HCT116 (cell line): Measurements from ENCODE around the gene OR6S1. TPM values are rescaled to one million over a fixed set of nuclear protein-coding genes. Genes with fewer than 3 reads are reported as not detected.

Experiments
- ATAC-seq: fragments of 200-7000 bp; cut with Tn5 transposase; 2 replicates; pipeline ENCODE4 v1.9.1; 2020; ENCODE audit warnings: mild to moderate bottlenecking, moderate library complexity
- BruUV-seq: library from RNA; stranded (reverse); fragments of 400-500 nt; replicated peaks from 2 replicates; lab custom pipeline; 2021; lab: Mats Ljungman, UMichigan
- CTCF ChIA-PET: fragments of 300-600 bp; sonication (Branson Sonifier 250); formaldehyde crosslinking; loops from one replicate; lab custom pipeline; 2021; ENCODE audit warnings: antibody characterized with exemption; lab: Charles Lee
- POLR2A ChIA-PET: fragments of 300-600, 350-600 bp; sonication (Branson Sonifier 250); formaldehyde crosslinking; loops from one replicate; lab custom pipeline; 2021; ENCODE audit warnings: antibody characterized with exemption; lab: Charles Lee
- RAD21 ChIA-PET, 2 experiments: fragments of 300-600 bp; sonication (Branson Sonifier 250); formaldehyde crosslinking; loops; one replicate each; lab custom pipeline; 2023; ENCODE audit warnings: low total read pairs in 2 of 2; ENCODE audit not compliant: uncharacterized antibody in 2 of 2, unreplicated experiment in 2 of 2, low non-redundant PET in 1 of 2; lab: Charles Lee
- DNase-seq: peaks from one replicate; pipeline ENCODE4 v3.0.0-alpha.2; 2010; ENCODE audit warnings: low read depth, low spot score
- H2AFZ ChIP-seq: fragments of 200-600 bp; shearing (Covaris generic), sonication (generic); 2 replicates; pipeline ENCODE4 v1.6.1; 2017; ENCODE audit warnings: low read depth, mixed run types, mixed read lengths, antibody characterized with exemption, low read length; ENCODE audit not compliant: poor library complexity, severe bottlenecking
- H3K27ac ChIP-seq: 2 replicates; pipeline ENCODE4 v1.5.1; 2012; ENCODE audit warnings: low read depth, low read length
- H3K27me3 ChIP-seq: fragments of 200-600 bp; sonication (generic); 2 replicates; pipeline ENCODE4 v1.6.1; 2016; ENCODE audit warnings: mixed run types, low read length, mixed read lengths; ENCODE audit not compliant: insufficient read depth
- H3K36me3 ChIP-seq, 2 experiments: fragments of 200-500 bp in 1 of 2; fragments of 200-600 bp in 1 of 2; sonication (Bioruptor generic) in 1 of 2; sonication (generic) in 1 of 2; 2 replicates each; pipeline versions ENCODE4 v1.5.1 to v1.6.1; 2014 to 2016; ENCODE audit warnings: low read length in 2 of 2, inconsistent platforms in 1 of 2, mixed read lengths in 1 of 2, mixed run types in 1 of 2; ENCODE audit not compliant: insufficient read depth in 2 of 2, control insufficient read depth in 1 of 2
- H3K4me1 ChIP-seq, 2 experiments: fragments of 200-600 bp in 1 of 2; sonication (generic) in 1 of 2; 2 replicates each; pipeline versions ENCODE4 v1.5.1 to v1.6.1; 2012 to 2017; ENCODE audit warnings: low read length in 2 of 2, inconsistent platforms in 1 of 2, mild to moderate bottlenecking in 1 of 2, mixed read lengths in 1 of 2, mixed run types in 1 of 2, moderate library complexity in 1 of 2; ENCODE audit not compliant: insufficient read depth in 2 of 2, control insufficient read depth in 1 of 2
- H3K4me2 ChIP-seq: fragments of 200-600 bp; sonication (generic); 2 replicates; pipeline ENCODE4 v1.6.1; 2017; ENCODE audit warnings: mixed run types, low read length, mixed read lengths
- H3K4me3 ChIP-seq, 2 experiments: fragments of 200-600 bp in 1 of 2; sonication (generic) in 1 of 2; replicated peaks in 1 of 2; 2 replicates each; pipeline ENCODE4 v1.5.1; 2011 to 2016; ENCODE audit warnings: low read length in 2 of 2, control low read depth in 1 of 2, low read depth in 1 of 2, mild to moderate bottlenecking in 1 of 2, mixed read lengths in 1 of 2, mixed run types in 1 of 2
- H3K79me2 ChIP-seq: fragments of 200-600 bp; sonication (generic); 2 replicates; pipeline ENCODE4 v1.6.1; 2017; ENCODE audit warnings: mild to moderate bottlenecking, mixed run types, low read length, moderate library complexity, mixed read lengths; ENCODE audit not compliant: insufficient read depth
- H3K9ac ChIP-seq: fragments of 200-600 bp; sonication (generic); 2 replicates; pipeline ENCODE4 v1.6.1; 2016; ENCODE audit warnings: low read length, mixed read lengths
- H3K9me2 ChIP-seq: fragments of 200-600 bp; sonication (generic), shearing (Covaris generic); 2 replicates; pipeline ENCODE4 v1.6.1; 2017; ENCODE audit warnings: mixed run types, mild to moderate bottlenecking, moderate library complexity; ENCODE audit not compliant: insufficient read depth
- H3K9me3 ChIP-seq, 2 experiments: fragments of 200-500 bp in 1 of 2; fragments of 200-600 bp in 1 of 2; sonication (Bioruptor generic) in 1 of 2; sonication (generic) in 1 of 2; 2 replicates each; pipeline ENCODE4 v1.6.1; 2014 to 2017; ENCODE audit warnings: low read length in 2 of 2, mixed read lengths in 2 of 2, inconsistent platforms in 1 of 2, low read depth in 1 of 2, mild to moderate bottlenecking in 1 of 2, mixed run types in 1 of 2, moderate library complexity in 1 of 2; ENCODE audit not compliant: control insufficient read depth in 1 of 2, insufficient read depth in 1 of 2
- H4K20me1 ChIP-seq: fragments of 200-600 bp; sonication (generic), shearing (Covaris generic); 2 replicates; pipeline ENCODE4 v1.6.1; 2017; ENCODE audit warnings: mixed run types, mild to moderate bottlenecking, moderate library complexity; ENCODE audit not compliant: insufficient read depth
- CBX3 ChIP-seq: IDR thresholded peaks from 2 replicates; pipeline ENCODE4 v1.6.1; 2012; ENCODE audit warnings: low read depth
- CEBPB ChIP-seq: IDR thresholded peaks from 2 replicates; pipeline ENCODE4 v1.6.1; 2012; ENCODE audit warnings: low read depth
- CTCF ChIP-seq, 3 experiments: fragments of 200-600 bp in 1 of 3; sonication (generic) in 1 of 3; IDR thresholded peaks in 2 of 3; conservative IDR thresholded peaks in 1 of 3; 2 replicates each; pipeline ENCODE4 v1.5.1; 2012 to 2017; ENCODE audit warnings: low read depth in 2 of 3, low read length in 2 of 3, antibody characterized with exemption in 1 of 3, borderline replicate concordance in 1 of 3, control low read depth in 1 of 3, mild to moderate bottlenecking in 1 of 3, mixed read lengths in 1 of 3, mixed run types in 1 of 3, moderate library complexity in 1 of 3; ENCODE audit not compliant: insufficient read depth in 1 of 3
- EGR1 ChIP-seq: IDR thresholded peaks from 2 replicates; pipeline ENCODE4 v1.6.1; 2012; ENCODE audit warnings: low read depth
- ELF1 ChIP-seq: IDR thresholded peaks from 2 replicates; pipeline ENCODE4 v1.6.1; 2012; ENCODE audit warnings: low read depth, borderline replicate concordance
- EZH2 ChIP-seq: fragments of 200-600 bp; sonication (generic); IDR thresholded peaks from 2 replicates; pipeline ENCODE4 v1.6.1; 2017; ENCODE audit warnings: antibody characterized with exemption, mixed run types
- EZH2phosphoT487 ChIP-seq: fragments of 200-600 bp; IDR thresholded peaks from 2 replicates; pipeline ENCODE4 v1.6.1; 2018; ENCODE audit warnings: antibody characterized with exemption, borderline replicate concordance
- FOSL1 ChIP-seq: IDR thresholded peaks from 2 replicates; pipeline ENCODE4 v1.6.1; 2012; ENCODE audit warnings: low read depth
- JUND ChIP-seq: IDR thresholded peaks from 2 replicates; pipeline ENCODE4 v1.6.1; 2012
- POLR2A ChIP-seq: IDR thresholded peaks from 2 replicates; pipeline ENCODE4 v1.7.0; 2011; ENCODE audit warnings: borderline replicate concordance; ENCODE audit not compliant: insufficient read depth, insufficient read length; ENCODE audit errors: extremely low read depth
- POLR2AphosphoS5 ChIP-seq: IDR thresholded peaks from 2 replicates; pipeline ENCODE4 v1.6.1; 2011; ENCODE audit warnings: mild to moderate bottlenecking, low read depth, low read length, moderate library complexity
- RAD21 ChIP-seq: IDR thresholded peaks from 2 replicates; pipeline ENCODE4 v1.6.1; 2012; ENCODE audit warnings: low read depth, mild to moderate bottlenecking
- SP1 ChIP-seq: IDR thresholded peaks from 2 replicates; pipeline ENCODE4 v1.6.1; 2012; ENCODE audit warnings: low read depth
- SRF ChIP-seq: IDR thresholded peaks from 2 replicates; pipeline ENCODE4 v1.6.1; 2012; ENCODE audit warnings: low read depth
- TCF7L2 ChIP-seq: IDR thresholded peaks from 2 replicates; pipeline ENCODE4 v1.7.0; 2011; ENCODE audit warnings: borderline replicate concordance, inconsistent platforms; ENCODE audit not compliant: insufficient read depth, insufficient read length; ENCODE audit errors: extremely low read depth
- ZFX ChIP-seq: fragments of 450-650 bp; IDR thresholded peaks from 2 replicates; pipeline ENCODE4 v1.6.1; 2017
- intact Hi-C: fragments of 100-400 bp; cut with micrococcal nuclease; formaldehyde crosslinking; loops from 2 replicates; pipeline ENCODE4 v1.10.0; 2022
- total RNA-seq: library from RNA; stranded (reverse); gene quantifications from one replicate; pipeline ENCODE4 v1.2.1, GENCODE V29; 2021; ENCODE audit not compliant: unreplicated experiment
- TF ChIP-seq, protein P1 (sequence below): IDR thresholded peaks from 2 replicates; pipeline ENCODE4 v1.6.1; 2011; ENCODE audit warnings: mild to moderate bottlenecking, low read length, moderate library complexity; ENCODE audit not compliant: insufficient replicate concordance; ENCODE audit errors: extremely low read depth
- TF ChIP-seq, protein P2 (sequence below): IDR thresholded peaks from 2 replicates; pipeline ENCODE4 v1.6.1; 2012; ENCODE audit warnings: low read depth
- TF ChIP-seq, protein P3 (sequence below): IDR thresholded peaks from 2 replicates; pipeline ENCODE4 v1.6.1; 2012

OR6S1 gene
- total RNA-seq, 1 experiment from 2014 or later, result not detected

- Histone ChIP-seq H3K9me3 (no peaks in the 10 kb centered on the region), H3K27ac (peak overlapping the region; percentile 31), H3K27me3 (no peaks in the 10 kb centered on the region), H4K20me1 (no peaks in the 10 kb centered on the region), H3K4me2 (peak overlapping the region; percentile 74), H3K79me2 (no peaks in the 10 kb centered on the region), H3K36me3 (no peaks in the 10 kb centered on the region), H3K4me3 (peak overlapping the region; percentile 48 to 56), H2AFZ (peak overlapping the region; percentile 69), H3K4me1 (peaks cover 15 to 31% of the 10 kb centered on the region in 2 experiments), H3K9ac (peak overlapping the region; percentile 48), H3K9me2 (no peaks in the 10 kb centered on the region)
- intact Hi-C loops, result loop anchor here (1.0 to 2.0 kb wide), 3 partner anchors 18 to 38 kb away; no protein-coding TSS in a partner anchor
- BruUV-seq, result TSS peak; percentile 35
- CTCF ChIA-PET, result interaction anchor here (0.9 to 1.4 kb wide), 6 partner anchors 10 to 211 kb away, joined by 3 to 17 read pairs (median 6); partner anchors contain the start of gene RNASE4
- ATAC-seq, result peak; percentile 92
- peak; percentile 92 for DNase-seq
- RAD21 ChIA-PET, result interaction anchor here (0.6 to 1.0 kb wide), 4 partner anchors 18 to 50 kb away, joined by 4 to 7 read pairs (median 4); no protein-coding TSS in a partner anchor
- POLR2A ChIA-PET, result interaction anchor here (1.3 to 3.6 kb wide), 3 partner anchors 10 to 20 kb away, joined by 3 to 23 read pairs (median 6); no protein-coding TSS in a partner anchor
- TF ChIP-seq CBX3 (peak; percentile 92), EZH2 (no peak), EZH2phosphoT487 (no peak), EGR1 (peak; percentile 65), SRF (no peak), POLR2A (no peak), FOSL1 (no peak), POLR2AphosphoS5 (no peak), CTCF (IDR thresholded peaks at IDR 0.05 in 2 of 3, conservative IDR thresholded peaks at IDR 0.05 in 1 of 3; ENCODE audit: borderline replicate concordance in 1 of 3, insufficient read depth in 1 of 3, low read depth in 2 of 3, low read length in 2 of 3) (peak; percentile 50 to 79 (median 70); a peak in 5 of 6 replicates), SP1 (peak; percentile 46; the same call in 1 of the 2 replicates), JUND (no peak), ZFX (no peak), CEBPB (no peak), TCF7L2 (no peak), RAD21 (peak; percentile 75), ELF1 (no peak)
- TF ChIP-seq, protein P1, sequence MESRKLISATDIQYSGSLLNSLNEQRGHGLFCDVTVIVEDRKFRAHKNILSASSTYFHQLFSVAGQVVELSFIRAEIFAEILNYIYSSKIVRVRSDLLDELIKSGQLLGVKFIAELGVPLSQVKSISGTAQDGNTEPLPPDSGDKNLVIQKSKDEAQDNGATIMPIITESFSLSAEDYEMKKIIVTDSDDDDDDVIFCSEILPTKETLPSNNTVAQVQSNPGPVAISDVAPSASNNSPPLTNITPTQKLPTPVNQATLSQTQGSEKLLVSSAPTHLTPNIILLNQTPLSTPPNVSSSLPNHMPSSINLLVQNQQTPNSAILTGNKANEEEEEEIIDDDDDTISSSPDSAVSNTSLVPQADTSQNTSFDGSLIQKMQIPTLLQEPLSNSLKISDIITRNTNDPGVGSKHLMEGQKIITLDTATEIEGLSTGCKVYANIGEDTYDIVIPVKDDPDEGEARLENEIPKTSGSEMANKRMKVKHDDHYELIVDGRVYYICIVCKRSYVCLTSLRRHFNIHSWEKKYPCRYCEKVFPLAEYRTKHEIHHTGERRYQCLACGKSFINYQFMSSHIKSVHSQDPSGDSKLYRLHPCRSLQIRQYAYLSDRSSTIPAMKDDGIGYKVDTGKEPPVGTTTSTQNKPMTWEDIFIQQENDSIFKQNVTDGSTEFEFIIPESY, result no peak
- TF ChIP-seq, protein P2, sequence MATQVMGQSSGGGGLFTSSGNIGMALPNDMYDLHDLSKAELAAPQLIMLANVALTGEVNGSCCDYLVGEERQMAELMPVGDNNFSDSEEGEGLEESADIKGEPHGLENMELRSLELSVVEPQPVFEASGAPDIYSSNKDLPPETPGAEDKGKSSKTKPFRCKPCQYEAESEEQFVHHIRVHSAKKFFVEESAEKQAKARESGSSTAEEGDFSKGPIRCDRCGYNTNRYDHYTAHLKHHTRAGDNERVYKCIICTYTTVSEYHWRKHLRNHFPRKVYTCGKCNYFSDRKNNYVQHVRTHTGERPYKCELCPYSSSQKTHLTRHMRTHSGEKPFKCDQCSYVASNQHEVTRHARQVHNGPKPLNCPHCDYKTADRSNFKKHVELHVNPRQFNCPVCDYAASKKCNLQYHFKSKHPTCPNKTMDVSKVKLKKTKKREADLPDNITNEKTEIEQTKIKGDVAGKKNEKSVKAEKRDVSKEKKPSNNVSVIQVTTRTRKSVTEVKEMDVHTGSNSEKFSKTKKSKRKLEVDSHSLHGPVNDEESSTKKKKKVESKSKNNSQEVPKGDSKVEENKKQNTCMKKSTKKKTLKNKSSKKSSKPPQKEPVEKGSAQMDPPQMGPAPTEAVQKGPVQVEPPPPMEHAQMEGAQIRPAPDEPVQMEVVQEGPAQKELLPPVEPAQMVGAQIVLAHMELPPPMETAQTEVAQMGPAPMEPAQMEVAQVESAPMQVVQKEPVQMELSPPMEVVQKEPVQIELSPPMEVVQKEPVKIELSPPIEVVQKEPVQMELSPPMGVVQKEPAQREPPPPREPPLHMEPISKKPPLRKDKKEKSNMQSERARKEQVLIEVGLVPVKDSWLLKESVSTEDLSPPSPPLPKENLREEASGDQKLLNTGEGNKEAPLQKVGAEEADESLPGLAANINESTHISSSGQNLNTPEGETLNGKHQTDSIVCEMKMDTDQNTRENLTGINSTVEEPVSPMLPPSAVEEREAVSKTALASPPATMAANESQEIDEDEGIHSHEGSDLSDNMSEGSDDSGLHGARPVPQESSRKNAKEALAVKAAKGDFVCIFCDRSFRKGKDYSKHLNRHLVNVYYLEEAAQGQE, result no peak
- TF ChIP-seq, protein P3, sequence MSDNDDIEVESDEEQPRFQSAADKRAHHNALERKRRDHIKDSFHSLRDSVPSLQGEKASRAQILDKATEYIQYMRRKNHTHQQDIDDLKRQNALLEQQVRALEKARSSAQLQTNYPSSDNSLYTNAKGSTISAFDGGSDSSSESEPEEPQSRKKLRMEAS, result peak; percentile 75
These were observed 21.7 kb upstream of the OR6S1 start for GRCh38 chr14:20662968-20663732.
